C4-2B (cell line): Measurements from ENCODE around the gene ESPN.

Experiments used
- H3K27ac ChIP-seq: fragments of 450-650 bp; 2 replicates; pipeline ENCODE4 v1.5.1; 2017
- ZFX ChIP-seq: fragments of 450-650 bp; IDR thresholded peaks from 2 replicates; pipeline ENCODE4 v1.6.1; 2017
- TF ChIP-seq, protein P1 (sequence below): fragments of 450-650 bp; conservative IDR thresholded peaks from 2 replicates; pipeline ENCODE4 v1.5.1; 2017; ENCODE audit warnings: mild to moderate bottlenecking

ESPN gene

DNA sequence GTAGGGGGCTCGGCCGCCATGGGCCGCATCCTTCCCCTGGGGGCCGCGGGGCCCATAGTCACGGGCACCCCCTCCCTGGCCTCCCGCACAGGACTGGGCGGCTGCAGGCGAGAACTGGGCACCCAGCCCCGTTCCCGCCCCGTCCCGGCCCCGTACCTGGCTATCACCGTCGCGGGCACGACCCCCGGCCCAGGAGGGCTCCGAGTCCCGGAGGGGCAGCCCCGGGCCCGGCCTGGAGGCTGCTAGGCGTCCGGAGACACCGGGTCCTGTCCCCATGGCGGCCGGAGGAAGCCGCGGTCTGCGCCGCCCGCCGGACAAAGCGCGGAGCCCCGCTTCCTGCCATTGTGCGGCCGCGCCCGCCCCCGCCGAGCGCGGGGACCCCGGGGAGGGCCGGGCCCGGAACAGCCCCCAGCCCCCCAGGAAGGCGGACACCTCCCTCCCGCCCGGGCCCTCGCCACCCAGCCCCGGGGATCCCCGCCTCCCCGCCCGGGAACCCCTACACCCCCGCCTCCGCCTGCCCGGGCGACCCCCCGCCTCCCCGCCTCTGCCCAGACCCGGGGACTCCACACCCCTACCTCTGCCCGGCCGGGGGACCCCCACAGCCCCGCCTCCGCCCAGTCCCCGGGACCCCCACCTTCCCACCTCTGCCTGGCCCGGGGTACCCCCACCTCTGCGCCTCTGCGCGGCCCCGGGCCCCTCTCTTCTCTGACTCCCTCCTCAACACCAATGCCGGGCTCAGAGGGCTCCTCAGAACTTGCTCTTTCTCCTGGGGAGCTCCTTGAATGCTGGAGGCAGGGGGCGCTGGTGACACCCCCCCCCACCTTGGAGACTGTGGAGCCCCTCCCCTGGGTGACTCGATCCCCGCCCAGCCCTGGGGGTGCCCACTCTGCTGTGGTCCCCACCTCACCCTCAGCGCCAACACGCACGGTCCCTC, 60.9 kb downstream of the ESPN start:
- TF ChIP-seq, protein P1, sequence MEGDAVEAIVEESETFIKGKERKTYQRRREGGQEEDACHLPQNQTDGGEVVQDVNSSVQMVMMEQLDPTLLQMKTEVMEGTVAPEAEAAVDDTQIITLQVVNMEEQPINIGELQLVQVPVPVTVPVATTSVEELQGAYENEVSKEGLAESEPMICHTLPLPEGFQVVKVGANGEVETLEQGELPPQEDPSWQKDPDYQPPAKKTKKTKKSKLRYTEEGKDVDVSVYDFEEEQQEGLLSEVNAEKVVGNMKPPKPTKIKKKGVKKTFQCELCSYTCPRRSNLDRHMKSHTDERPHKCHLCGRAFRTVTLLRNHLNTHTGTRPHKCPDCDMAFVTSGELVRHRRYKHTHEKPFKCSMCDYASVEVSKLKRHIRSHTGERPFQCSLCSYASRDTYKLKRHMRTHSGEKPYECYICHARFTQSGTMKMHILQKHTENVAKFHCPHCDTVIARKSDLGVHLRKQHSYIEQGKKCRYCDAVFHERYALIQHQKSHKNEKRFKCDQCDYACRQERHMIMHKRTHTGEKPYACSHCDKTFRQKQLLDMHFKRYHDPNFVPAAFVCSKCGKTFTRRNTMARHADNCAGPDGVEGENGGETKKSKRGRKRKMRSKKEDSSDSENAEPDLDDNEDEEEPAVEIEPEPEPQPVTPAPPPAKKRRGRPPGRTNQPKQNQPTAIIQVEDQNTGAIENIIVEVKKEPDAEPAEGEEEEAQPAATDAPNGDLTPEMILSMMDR = no peak
- no peak for TF ChIP-seq ZFX
- H3K27ac ChIP-seq = no peak overlapping the region

DNA sequence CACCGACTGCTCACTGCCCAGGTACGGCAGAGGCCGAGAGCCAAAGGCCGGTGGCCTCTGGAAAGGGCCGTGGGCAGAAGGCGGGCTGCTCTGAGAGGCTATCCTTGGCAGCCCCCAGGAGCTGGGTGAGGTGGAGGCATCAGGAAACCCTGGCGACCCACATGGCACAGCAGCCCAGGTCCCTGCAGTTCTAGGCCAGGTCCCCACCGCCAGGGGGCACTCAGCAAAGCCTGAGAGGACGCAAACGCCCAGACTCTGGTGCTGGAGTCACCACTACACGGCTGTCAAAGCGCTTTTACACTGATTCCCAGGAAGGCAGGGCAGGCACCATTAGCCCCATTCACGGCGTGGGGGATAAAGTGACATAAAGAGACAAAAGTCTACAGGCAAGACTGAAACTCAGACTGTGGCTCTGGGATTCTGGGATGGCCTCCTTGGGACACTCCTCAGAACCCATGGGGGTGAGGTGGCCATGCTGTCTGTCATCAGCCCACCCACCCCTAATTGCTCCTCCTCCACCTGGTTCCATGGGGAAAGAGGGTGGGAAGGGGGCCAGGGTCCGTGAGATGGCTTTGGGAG, 61.9 kb downstream of the ESPN start:
- no peak overlapping the region for H3K27ac ChIP-seq
- no peak for TF ChIP-seq ZFX
- TF ChIP-seq, protein P1 = peak; percentile 96

DNA sequence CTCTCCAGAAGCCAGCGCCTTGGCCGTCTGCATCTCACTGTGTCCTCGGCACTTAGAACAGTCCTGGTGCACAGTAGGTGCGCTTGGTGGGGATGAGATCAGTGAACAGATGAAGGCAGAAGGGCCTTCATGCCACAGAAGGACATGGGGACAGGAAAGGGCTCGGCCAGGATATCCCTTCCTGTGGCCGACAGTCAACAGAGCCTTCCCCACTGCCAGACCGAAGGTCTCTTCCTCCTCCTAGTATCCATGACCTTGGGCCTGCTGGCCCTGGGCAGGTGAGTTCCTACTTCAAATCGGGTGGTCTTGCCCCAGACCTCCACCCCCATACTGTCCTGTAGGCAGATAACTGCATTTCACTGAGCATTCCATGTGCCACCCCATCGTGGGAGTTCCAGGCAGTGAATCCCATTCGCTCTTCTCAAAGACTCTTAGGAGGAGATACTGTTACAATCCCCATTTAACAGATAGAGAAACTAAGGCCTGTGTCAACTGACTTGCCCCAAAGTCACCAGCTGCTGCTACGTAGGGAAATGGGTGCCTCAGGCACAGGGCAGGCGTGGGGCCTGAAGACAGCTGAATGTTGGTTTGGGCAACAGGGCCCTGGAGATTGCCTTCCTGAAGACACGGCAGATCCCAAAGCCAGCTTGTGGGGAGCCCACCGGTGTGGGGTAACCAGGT, 63.4 kb downstream of the ESPN start:
- TF ChIP-seq ZFX = no peak
- TF ChIP-seq, protein P1 = no peak
- H3K27ac ChIP-seq = no peak overlapping the region

DNA sequence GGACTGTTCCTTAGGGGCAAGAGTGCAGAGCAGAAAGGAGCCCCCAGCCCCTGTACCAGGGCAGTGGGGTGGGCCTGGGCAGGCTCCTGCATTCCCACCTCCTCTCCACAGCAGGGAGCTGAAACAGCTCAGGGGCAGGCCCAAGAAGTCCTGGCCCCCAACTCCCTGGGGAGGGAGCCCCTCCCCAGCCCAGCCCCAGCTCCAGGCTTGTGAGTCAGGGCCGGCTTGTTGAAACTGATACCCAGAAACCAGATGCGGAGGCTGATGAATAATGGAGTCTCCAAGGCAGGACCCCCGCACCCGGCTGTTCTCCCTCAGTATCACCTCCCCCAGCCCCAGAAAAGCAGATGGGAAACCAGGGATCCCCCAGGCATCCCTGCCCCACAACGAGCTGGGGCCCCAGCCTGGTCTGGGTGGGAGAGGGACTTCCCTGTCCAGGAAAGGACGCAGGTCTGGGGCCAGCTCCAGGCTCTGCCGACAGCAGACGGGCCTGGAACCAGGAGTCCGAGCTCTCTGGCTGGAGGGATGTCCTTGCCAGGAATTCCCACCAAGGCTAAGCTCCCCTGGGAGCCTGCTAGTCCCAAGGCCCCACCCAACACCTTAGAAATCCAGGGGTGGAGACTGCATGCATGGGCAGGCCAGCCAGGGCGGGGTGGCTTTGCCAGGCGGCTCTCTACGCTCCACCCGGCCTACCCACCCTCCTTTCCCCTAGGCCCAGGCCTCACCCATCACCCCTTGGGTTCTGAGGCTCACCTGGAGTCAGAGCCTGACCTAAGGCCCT, 64.2 kb downstream of the ESPN start:
- TF ChIP-seq, protein P1 = no peak
- TF ChIP-seq ZFX = no peak
- H3K27ac ChIP-seq = no peak overlapping the region

DNA sequence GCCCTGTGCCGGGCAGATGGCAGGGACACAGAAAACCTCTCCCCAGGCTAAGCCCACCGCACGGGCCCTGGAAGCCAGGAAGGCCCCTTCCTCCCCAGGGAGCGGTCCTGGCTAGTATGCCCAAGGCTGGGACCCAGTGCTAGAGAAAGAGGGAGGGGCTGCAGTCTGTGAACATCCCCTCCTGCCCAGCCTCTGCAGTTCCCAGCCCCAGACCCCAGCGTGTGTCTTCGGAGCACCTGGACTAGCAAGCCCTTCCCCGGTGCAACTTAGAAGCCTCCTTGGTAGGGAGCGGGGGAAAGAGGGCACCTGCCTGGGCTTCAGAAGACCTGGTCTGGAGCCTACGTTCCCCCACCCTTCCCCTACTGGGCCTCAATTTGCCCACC, 64.8 kb downstream of the ESPN start:
- TF ChIP-seq, protein P1 = no peak
- TF ChIP-seq ZFX = no peak
- H3K27ac ChIP-seq = no peak overlapping the region

DNA sequence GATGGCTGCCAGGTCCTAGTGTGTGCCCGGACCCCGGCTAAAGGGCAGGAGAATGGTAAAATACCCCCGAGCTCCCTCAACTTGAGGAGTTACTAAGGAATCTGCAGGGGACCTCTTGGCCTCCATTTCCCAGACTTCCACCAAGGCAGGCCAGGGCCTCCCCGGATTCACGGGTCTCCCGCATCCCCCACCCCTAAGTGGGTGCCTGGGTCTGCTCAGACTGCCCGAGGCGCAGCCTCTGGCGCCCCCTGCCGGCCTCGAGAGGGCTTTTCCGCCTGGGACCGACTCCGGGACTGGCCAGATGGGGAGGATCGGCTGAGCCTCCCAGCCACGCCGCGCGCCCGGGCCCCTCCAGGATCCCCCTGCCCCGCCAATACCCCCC, 65.2 kb downstream of the ESPN start:
- TF ChIP-seq ZFX = no peak
- TF ChIP-seq, protein P1 = peak; percentile 99
- H3K27ac ChIP-seq = peak overlapping the region; percentile 88
